Measurements from ENCODE around the gene NPHP1.

GRCh38 chr2:110152943-110153342 is 51.9 kb downstream of the NPHP1 start:
- TF ChIP-seq POLR2A (IDR thresholded peaks at IDR 0.05; ENCODE audit: low read length) (no peak), GATA1 (IDR thresholded peaks at IDR 0.05; ENCODE audit: low read depth, low read length) (no peak)

Data from erythroblast (primary cell).